HEK293 (cell line): Measurements from ENCODE around the gene RDX.

Experiments used
- CTCF ChIP-seq: fragments of 450-650 bp; formaldehyde crosslinking; IDR thresholded peaks from 2 replicates; pipeline ENCODE4 v1.5.1; 2016; ENCODE audit warnings: missing biosample characterization, missing genetic modification characterization
- GLIS1 ChIP-seq: fragments of 450-650 bp; formaldehyde crosslinking; IDR thresholded peaks from 2 replicates; pipeline ENCODE4 v1.5.1; 2016; ENCODE audit warnings: missing biosample characterization, missing genetic modification characterization
- ZNF133 ChIP-seq: fragments of 450-650 bp; formaldehyde crosslinking; IDR thresholded peaks from 2 replicates; pipeline ENCODE4 v1.5.1; 2016; ENCODE audit warnings: missing biosample characterization, missing genetic modification characterization
- ZNF324 ChIP-seq: fragments of 450-650 bp; formaldehyde crosslinking; IDR thresholded peaks from 2 replicates; pipeline ENCODE4 v1.5.1; 2016; ENCODE audit warnings: missing biosample characterization, missing genetic modification characterization
- ZNF785 ChIP-seq: fragments of 450-650 bp; formaldehyde crosslinking; IDR thresholded peaks from 2 replicates; pipeline ENCODE4 v1.5.1; 2016; ENCODE audit warnings: missing biosample characterization, missing genetic modification characterization

GRCh38 chr11:110303414-110303826, 7.0 kb upstream of the RDX start:
- no peak for TF ChIP-seq ZNF133 (tag by site-specific recombination)
- TF ChIP-seq ZNF324 (tag by site-specific recombination), result no peak
- TF ChIP-seq ZNF785, result no peak
- no peak for TF ChIP-seq CTCF
- no peak for TF ChIP-seq GLIS1 (tag by site-specific recombination)
